ENCODE measurements around the gene PDIK1L.

GRCh38 chr1:26082020-26082350 lies 29.6 kb upstream of the PDIK1L start:
- TF ChIP-seq, protein P1, sequence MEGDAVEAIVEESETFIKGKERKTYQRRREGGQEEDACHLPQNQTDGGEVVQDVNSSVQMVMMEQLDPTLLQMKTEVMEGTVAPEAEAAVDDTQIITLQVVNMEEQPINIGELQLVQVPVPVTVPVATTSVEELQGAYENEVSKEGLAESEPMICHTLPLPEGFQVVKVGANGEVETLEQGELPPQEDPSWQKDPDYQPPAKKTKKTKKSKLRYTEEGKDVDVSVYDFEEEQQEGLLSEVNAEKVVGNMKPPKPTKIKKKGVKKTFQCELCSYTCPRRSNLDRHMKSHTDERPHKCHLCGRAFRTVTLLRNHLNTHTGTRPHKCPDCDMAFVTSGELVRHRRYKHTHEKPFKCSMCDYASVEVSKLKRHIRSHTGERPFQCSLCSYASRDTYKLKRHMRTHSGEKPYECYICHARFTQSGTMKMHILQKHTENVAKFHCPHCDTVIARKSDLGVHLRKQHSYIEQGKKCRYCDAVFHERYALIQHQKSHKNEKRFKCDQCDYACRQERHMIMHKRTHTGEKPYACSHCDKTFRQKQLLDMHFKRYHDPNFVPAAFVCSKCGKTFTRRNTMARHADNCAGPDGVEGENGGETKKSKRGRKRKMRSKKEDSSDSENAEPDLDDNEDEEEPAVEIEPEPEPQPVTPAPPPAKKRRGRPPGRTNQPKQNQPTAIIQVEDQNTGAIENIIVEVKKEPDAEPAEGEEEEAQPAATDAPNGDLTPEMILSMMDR (IDR thresholded peaks at IDR 0.05) = no peak
- no peak for TF ChIP-seq EZH2 (IDR thresholded peaks at IDR 0.05; ENCODE audit: borderline replicate concordance, insufficient read depth, low read depth, low read length, poor library complexity, severe bottlenecking)

Measured in B cell (primary cell).